Limb (tissue), 2 donors: Measurements from ENCODE around the gene SUGCT.

Source experiments
- DNase-seq, 2 donors: peaks; one replicate each; pipeline ENCODE4 v3.0.0-alpha.2; 2016; ENCODE audit errors: extremely low spot score in 2 of 2

The SUGCT gene

GRCh38 chr7:40468891-40469864, 334.4 kb downstream of the SUGCT start:
- DNase-seq: peak in 1 of 2 donors; percentile 60

GRCh38 chr7:40470091-40470592, 335.3 kb downstream of the SUGCT start:
- no peak for DNase-seq

GRCh38 chr7:40470817-40471216, 336.0 kb downstream of the SUGCT start:
- DNase-seq: no peak

GRCh38 chr7:40471891-40472290, 337.1 kb downstream of the SUGCT start:
- DNase-seq: no peak

- no peak for DNase-seq
Observed at GRCh38 chr7:40474790-40475680, 340.2 kb downstream of the SUGCT start.

- DNase-seq: no peak
Observed at GRCh38 chr7:40475681-40475982, 340.8 kb downstream of the SUGCT start.

GRCh38 chr7:40477094-40477493, 342.3 kb downstream of the SUGCT start:
- DNase-seq: no peak

GRCh38 chr7:40482845-40483244, 348.0 kb downstream of the SUGCT start:
- DNase-seq: no peak

GRCh38 chr7:40483630-40484029, 348.8 kb downstream of the SUGCT start:
- DNase-seq: no peak

GRCh38 chr7:40489844-40490602, 355.2 kb downstream of the SUGCT start:
- no peak for DNase-seq

GRCh38 chr7:40490603-40490924, 355.8 kb downstream of the SUGCT start:
- DNase-seq: no peak

- no peak for DNase-seq
Observed at GRCh38 chr7:40492946-40493345, 358.1 kb downstream of the SUGCT start.

GRCh38 chr7:40493609-40494051, 358.8 kb downstream of the SUGCT start:
- DNase-seq: peak in 1 of 2 donors; percentile 35

GRCh38 chr7:40498924-40499510, 364.2 kb downstream of the SUGCT start:
- no peak for DNase-seq

GRCh38 chr7:40499718-40500117, 364.9 kb downstream of the SUGCT start:
- DNase-seq: no peak

GRCh38 chr7:40500219-40500618, 365.4 kb downstream of the SUGCT start:
- DNase-seq: no peak

GRCh38 chr7:40502359-40502758, 367.6 kb downstream of the SUGCT start:
- no peak for DNase-seq

- DNase-seq: no peak
Observed at GRCh38 chr7:40506158-40506557, 371.4 kb downstream of the SUGCT start.

- no peak for DNase-seq
Observed at GRCh38 chr7:40507166-40507565, 372.4 kb downstream of the SUGCT start.

- DNase-seq: no peak
Observed at GRCh38 chr7:40509287-40509996, 374.6 kb downstream of the SUGCT start.
